K562 (cell line): Measurements from ENCODE around the gene KYAT1. TPM values are rescaled to one million over a fixed set of nuclear protein-coding genes. Genes with fewer than 3 reads are reported as not detected.

ENCODE experiments used
- BRD9 ChIP-seq: fragments of 450-650 bp; IDR thresholded peaks from 2 replicates; pipeline ENCODE4 v1.6.1; 2018; ENCODE audit warnings: low read depth; ENCODE audit not compliant: partially characterized antibody
- HOXB6 ChIP-seq: fragments of 250-450 bp; sonication (Bioruptor Pico); IDR thresholded peaks from 2 replicates; pipeline ENCODE4 v1.5.1; 2022; ENCODE audit warnings: mild to moderate bottlenecking, borderline replicate concordance
- ID3 ChIP-seq, 2 experiments: fragments of 250-450 bp in 1 of 2; fragments of 450-650 bp in 1 of 2; sonication (Bioruptor Pico) in 1 of 2; IDR thresholded peaks; 2 replicates each; pipeline versions ENCODE4 v1.6.1 to v1.8.0; 2016 to 2021; ENCODE audit warnings: mild to moderate bottlenecking in 2 of 2, moderate library complexity in 2 of 2, missing compliant biosample characterization in 1 of 2, missing genetic modification characterization in 1 of 2
- KLF1 ChIP-seq: fragments of 450-650 bp; IDR thresholded peaks from 2 replicates; pipeline ENCODE4 v1.6.1; 2016; ENCODE audit warnings: missing genetic modification characterization, missing compliant biosample characterization
- MCM2 ChIP-seq: fragments of 450-650 bp; IDR thresholded peaks from 2 replicates; pipeline ENCODE4 v1.6.1; 2017; ENCODE audit warnings: low read depth, mild to moderate bottlenecking
- MITF ChIP-seq: IDR thresholded peaks from 2 replicates; pipeline ENCODE4 v1.6.1; 2014; ENCODE audit warnings: antibody characterized with exemption
- RNF219 ChIP-seq: fragments of 250-450 bp; sonication (Bioruptor Pico); IDR thresholded peaks from 2 replicates; pipeline ENCODE4 v1.5.0; 2022; ENCODE audit warnings: mild to moderate bottlenecking
- SMARCE1 ChIP-seq: fragments of 450-650 bp; IDR thresholded peaks from 2 replicates; pipeline ENCODE4 v1.7.1; 2016; ENCODE audit warnings: mild to moderate bottlenecking
- ZNF584 ChIP-seq: fragments of 200-800 bp; sonication (Bioruptor generic); IDR thresholded peaks from 2 replicates; pipeline ENCODE4 v1.6.1; 2016; ENCODE audit warnings: low read depth, mild to moderate bottlenecking, missing genetic modification characterization, missing compliant biosample characterization
- ZNF707 ChIP-seq: fragments of 250-450 bp; sonication (Bioruptor Pico); conservative IDR thresholded peaks from 2 replicates; pipeline ENCODE4 v1.8.0; 2022; ENCODE audit warnings: inconsistent platforms, mild to moderate bottlenecking, moderate library complexity
- polyA plus RNA-seq, 8 experiments: library from polyadenylated mRNA; depleted of rRNA in 4 of 8; stranded (reverse) in 5 of 8; unstranded in 3 of 8; fragments of >200 nt; fragmentation: Nextera tagmentation in 2 of 8; fragmentation: Illumina TruSeq in 1 of 8; extraction: Ambion mirVana in 2 of 8; extraction: Trizol in 1 of 8; gene quantifications; 2 replicates each; pipeline versions ENCODE4 v1.2.1 to v1.2.3, GENCODE V29; 2011 to 2014; ENCODE audit warnings: inconsistent platforms in 1 of 8, missing spikeins in 1 of 8
- total RNA-seq, 7 experiments: library from RNA; depleted of rRNA in 6 of 7; stranded (reverse); fragments of >200 nt in 6 of 7; fragmentation: Illumina TruSeq in 2 of 7; extraction: Trizol in 2 of 7; gene quantifications; 2 replicates each; pipeline versions ENCODE4 v1.2.1 to v1.2.3, GENCODE V29; 2011 to 2021; ENCODE audit warnings: low replicate concordance in 1 of 7
- TF ChIP-seq, protein P1 (sequence below): fragments of 250-450 bp; sonication (Bioruptor Pico); IDR thresholded peaks from 2 replicates; pipeline ENCODE4 v1.8.0; 2022; ENCODE audit warnings: moderate library complexity, mild to moderate bottlenecking, inconsistent platforms
- TF ChIP-seq, protein P2 (sequence below): fragments of 450-650 bp; IDR thresholded peaks from 2 replicates; pipeline ENCODE4 v1.6.1; 2016; ENCODE audit warnings: borderline replicate concordance
- TF ChIP-seq, protein P3 (sequence below): sonication (generic); formaldehyde crosslinking; IDR thresholded peaks from 2 replicates; pipeline ENCODE4 v1.8.0; 2023; ENCODE audit warnings: mild to moderate bottlenecking, missing genetic modification reagents

KYAT1 gene
- total and polyA plus RNA-seq, 9 of the 15 experiments (the other 6 are each of a cell fraction or from before 2014, with no cell fraction given) = 6.4 to 16.8 (median 11.1) TPM

DNA sequence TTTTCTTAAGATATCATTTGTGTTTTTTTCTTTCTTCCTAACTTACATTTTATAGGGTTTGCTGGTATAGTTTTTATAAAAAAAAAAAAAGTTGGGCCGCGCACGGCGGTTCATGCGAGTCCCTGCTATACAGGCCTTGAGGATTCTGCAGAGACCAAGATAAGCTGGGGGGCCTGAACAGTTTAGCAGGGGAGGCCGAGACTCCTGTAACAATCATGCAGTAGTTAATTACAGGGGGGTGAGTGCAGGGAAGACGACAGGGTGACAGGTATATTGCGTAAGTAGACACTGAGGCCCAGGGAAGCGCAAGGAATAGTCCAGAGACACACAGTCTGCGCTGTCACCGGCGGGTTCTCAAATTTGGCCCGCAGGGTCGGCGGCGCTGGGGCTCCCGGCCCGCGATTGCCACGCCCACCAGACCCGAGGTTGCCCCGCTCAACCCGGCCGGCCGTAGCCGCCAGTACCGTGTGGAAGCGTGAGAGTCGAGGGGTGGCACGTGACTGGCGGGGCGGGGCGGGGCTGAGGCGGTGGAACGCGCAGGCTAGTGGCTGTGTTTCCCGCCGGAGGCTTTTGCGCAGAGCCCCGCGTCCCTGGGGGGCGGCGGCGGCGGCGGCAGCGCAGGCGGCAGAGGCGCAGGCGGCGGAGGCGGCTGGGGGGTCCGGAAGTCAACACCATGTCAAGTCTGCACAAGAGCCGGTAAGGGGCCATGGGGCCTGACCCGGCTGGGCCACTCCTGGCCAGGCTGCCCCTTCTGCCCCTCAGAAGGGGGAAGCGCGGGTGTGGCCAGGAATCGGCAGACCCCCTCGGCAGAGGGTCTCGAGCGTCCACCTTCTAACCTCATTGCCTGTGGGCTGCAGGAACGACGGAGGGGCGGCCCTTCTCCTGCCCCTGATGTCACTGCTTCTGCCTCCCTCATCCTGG, 94.8 kb downstream of the KYAT1 start, which contains the start of gene TBC1D13 (continued):
- TF ChIP-seq, protein P1, sequence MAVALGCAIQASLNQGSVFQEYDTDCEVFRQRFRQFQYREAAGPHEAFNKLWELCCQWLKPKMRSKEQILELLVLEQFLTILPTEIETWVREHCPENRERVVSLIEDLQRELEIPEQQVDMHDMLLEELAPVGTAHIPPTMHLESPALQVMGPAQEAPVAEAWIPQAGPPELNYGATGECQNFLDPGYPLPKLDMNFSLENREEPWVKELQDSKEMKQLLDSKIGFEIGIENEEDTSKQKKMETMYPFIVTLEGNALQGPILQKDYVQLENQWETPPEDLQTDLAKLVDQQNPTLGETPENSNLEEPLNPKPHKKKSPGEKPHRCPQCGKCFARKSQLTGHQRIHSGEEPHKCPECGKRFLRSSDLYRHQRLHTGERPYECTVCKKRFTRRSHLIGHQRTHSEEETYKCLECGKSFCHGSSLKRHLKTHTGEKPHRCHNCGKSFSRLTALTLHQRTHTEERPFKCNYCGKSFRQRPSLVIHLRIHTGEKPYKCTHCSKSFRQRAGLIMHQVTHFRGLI (CRISPR knock-in tag) = no peak
- TF ChIP-seq ZNF707 (CRISPR knock-in tag) (no peak), ID3 (CRISPR knock-in tag; IDR thresholded peaks at IDR 0.05) (no peak), ID3 (tag; IDR thresholded peaks at IDR 0.05) (peak; percentile 70; the same call in 1 of the 2 replicates), HOXB6 (CRISPR knock-in tag) (no peak), RNF219 (no peak), MITF (peak; percentile 93), BRD9 (no peak), KLF1 (tag) (peak; percentile 79), ZNF584 (CRISPR knock-in tag) (0 out of 2 replicates have a peak, but pooled peaks have one; percentile 29), SMARCE1 (peak; percentile 37; the same call in 1 of the 2 replicates), MCM2 (no peak)
- TF ChIP-seq, protein P2, sequence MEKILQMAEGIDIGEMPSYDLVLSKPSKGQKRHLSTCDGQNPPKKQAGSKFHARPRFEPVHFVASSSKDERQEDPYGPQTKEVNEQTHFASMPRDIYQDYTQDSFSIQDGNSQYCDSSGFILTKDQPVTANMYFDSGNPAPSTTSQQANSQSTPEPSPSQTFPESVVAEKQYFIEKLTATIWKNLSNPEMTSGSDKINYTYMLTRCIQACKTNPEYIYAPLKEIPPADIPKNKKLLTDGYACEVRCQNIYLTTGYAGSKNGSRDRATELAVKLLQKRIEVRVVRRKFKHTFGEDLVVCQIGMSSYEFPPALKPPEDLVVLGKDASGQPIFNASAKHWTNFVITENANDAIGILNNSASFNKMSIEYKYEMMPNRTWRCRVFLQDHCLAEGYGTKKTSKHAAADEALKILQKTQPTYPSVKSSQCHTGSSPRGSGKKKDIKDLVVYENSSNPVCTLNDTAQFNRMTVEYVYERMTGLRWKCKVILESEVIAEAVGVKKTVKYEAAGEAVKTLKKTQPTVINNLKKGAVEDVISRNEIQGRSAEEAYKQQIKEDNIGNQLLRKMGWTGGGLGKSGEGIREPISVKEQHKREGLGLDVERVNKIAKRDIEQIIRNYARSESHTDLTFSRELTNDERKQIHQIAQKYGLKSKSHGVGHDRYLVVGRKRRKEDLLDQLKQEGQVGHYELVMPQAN = peak; percentile 30
- TF ChIP-seq, protein P3, sequence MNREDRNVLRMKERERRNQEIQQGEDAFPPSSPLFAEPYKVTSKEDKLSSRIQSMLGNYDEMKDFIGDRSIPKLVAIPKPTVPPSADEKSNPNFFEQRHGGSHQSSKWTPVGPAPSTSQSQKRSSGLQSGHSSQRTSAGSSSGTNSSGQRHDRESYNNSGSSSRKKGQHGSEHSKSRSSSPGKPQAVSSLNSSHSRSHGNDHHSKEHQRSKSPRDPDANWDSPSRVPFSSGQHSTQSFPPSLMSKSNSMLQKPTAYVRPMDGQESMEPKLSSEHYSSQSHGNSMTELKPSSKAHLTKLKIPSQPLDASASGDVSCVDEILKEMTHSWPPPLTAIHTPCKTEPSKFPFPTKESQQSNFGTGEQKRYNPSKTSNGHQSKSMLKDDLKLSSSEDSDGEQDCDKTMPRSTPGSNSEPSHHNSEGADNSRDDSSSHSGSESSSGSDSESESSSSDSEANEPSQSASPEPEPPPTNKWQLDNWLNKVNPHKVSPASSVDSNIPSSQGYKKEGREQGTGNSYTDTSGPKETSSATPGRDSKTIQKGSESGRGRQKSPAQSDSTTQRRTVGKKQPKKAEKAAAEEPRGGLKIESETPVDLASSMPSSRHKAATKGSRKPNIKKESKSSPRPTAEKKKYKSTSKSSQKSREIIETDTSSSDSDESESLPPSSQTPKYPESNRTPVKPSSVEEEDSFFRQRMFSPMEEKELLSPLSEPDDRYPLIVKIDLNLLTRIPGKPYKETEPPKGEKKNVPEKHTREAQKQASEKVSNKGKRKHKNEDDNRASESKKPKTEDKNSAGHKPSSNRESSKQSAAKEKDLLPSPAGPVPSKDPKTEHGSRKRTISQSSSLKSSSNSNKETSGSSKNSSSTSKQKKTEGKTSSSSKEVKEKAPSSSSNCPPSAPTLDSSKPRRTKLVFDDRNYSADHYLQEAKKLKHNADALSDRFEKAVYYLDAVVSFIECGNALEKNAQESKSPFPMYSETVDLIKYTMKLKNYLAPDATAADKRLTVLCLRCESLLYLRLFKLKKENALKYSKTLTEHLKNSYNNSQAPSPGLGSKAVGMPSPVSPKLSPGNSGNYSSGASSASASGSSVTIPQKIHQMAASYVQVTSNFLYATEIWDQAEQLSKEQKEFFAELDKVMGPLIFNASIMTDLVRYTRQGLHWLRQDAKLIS (CRISPR knock-in tag) = peak; percentile 78
